Central memory CD4-positive, alpha-beta T cell (primary cell): ENCODE results near the gene HCRT.
"Not testable (repeated sequence)": the region's sequence is repeated elsewhere in the genome, so short reads cannot be mapped to it uniquely, and the experiment has no call there.

ENCODE experiments used
- DNase-seq: peaks from one replicate; pipeline ENCODE4 v3.0.0; 2022

HCRT gene

GRCh38 chr17:42179335-42179734 lies 5.9 kb downstream of the HCRT start:
- DNase-seq: no peak

GRCh38 chr17:42178817-42179216 lies 6.4 kb downstream of the HCRT start:
- DNase-seq: peak; percentile 21

DNA sequence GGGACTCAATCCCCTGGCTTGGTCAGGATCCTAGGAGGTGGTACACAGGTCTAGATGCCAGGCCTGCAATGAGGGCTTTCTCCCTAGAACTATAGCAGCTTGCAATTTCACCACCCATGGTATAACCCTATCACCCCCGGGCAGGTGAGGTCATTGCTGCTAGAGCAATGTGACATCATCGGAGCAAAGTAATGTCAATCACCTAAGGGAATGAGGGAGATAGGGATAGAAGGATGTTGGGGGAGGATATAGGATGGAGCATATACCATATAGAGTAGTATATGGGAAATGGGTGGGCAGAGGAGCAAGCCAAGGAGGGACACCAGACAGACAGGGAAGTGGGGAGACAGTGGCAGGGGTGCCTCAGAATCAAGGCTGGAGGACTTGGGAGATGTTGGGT lies 7.6 kb downstream of the HCRT start:
- DNase-seq: no peak

GRCh38 chr17:42174126-42174783 lies 11.0 kb downstream of the HCRT start:
- no peak for DNase-seq

GRCh38 chr17:42171831-42172230 lies 13.4 kb downstream of the HCRT start:
- no peak for DNase-seq

- DNase-seq: no peak
Observed at GRCh38 chr17:42169351-42169750, 15.9 kb downstream of the HCRT start.

DNA sequence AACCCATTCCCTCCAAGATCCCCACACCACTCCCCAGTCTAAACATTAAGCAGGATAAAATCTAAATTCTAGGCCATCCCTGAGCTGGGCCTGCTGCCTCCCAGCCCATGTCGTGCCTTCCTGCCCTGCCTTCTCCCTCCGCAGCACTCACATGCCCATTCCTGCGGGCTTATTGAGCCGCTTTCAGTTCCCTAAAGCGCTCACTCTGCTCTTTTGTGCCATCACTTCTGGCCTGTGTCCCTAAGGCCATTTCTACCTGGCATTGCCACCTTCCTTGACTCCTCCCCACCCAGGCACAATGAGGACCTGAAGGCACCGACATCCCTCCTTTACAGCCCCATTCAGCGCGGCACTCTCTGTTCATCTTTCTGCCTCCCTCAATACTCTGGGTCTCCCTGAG lies 17.4 kb downstream of the HCRT start:
- DNase-seq: no peak

GRCh38 chr17:42166196-42166763 lies 19.0 kb downstream of the HCRT start:
- no peak for DNase-seq

GRCh38 chr17:42165751-42166150 lies 19.5 kb downstream of the HCRT start:
- DNase-seq: no peak

GRCh38 chr17:42163696-42164407 lies 21.4 kb downstream of the HCRT start:
- DNase-seq: no peak

- DNase-seq: no peak
Observed at GRCh38 chr17:42163113-42163512, 22.1 kb downstream of the HCRT start.

DNA sequence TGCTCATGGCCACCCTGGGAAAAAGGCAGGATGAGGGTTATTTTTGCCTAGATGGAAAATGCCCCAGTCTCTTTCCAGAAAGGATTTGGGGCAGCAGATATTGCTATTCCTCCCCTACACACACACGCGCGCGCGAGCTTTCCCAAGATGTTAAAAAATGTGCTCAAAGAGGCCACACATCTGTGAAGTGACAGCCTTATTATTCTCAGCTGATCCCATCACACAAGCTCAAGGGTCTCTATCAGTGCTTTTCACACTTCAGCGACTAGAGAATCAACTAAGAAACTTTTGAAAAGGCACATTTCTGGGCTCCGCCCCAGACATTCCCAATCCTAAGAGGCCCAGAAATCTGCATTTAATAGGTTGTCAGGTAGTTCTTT lies 24.7 kb downstream of the HCRT start:
- DNase-seq: no peak

DNA sequence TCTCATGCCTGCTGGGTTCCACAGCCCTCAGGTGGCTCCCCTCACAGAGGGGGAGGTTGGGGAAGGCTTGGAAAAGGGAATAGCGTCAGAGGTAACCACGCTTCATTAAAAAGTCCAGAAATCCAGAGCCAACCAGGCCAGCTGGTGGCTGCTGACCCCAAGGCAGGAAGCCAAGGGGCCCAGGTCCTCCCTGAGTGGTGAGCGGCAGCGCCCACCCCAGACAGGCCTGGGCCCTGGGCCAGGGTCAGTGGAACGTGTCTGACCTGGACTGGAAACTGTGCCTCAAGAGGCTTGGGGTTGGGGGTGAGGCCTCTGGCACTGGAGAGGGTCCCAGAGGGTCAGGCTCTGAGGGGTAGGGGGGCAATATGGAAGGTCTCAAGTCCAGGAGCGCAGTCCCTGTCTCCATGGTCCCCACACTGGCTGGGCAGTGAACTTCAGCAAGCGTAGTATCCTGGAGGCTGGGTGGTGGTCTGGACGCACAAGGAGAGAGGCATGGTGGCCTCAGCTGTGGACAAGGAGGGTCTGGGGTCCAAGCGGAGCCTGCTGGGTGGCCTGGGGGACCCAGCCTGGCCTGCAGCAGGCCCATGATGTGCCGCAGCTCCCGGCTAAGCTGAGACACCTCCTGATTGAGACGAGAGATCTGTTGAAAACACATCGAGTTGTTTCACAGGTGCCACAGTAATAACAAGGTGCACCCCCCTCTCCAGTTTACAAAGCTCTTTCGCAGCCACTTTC lies 25.3 kb downstream of the HCRT start:
- no peak for DNase-seq

DNA sequence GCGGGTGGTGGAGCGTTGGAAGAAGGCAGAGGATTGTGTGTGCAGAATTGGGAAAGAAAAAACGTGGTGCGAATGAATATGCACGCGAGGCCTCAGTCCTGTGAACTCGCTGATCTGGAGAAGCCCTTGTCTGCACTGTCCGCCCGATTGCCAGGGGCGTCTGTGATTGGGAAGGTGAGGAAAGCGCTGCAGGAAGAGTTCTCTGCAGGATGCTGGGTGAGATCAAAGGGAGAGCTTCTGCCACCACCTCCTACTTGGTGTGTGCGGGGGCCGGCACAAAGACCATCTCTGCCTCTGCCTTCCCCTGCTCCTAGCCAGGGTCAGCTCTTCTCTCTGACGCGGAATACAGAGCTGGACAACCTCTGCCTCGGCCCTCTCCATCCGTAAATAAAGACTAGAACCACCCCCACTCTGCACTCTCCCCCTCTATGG lies 29.6 kb downstream of the HCRT start:
- no peak for DNase-seq

GRCh38 chr17:42153919-42154742 lies 31.1 kb downstream of the HCRT start:
- no peak for DNase-seq

DNA sequence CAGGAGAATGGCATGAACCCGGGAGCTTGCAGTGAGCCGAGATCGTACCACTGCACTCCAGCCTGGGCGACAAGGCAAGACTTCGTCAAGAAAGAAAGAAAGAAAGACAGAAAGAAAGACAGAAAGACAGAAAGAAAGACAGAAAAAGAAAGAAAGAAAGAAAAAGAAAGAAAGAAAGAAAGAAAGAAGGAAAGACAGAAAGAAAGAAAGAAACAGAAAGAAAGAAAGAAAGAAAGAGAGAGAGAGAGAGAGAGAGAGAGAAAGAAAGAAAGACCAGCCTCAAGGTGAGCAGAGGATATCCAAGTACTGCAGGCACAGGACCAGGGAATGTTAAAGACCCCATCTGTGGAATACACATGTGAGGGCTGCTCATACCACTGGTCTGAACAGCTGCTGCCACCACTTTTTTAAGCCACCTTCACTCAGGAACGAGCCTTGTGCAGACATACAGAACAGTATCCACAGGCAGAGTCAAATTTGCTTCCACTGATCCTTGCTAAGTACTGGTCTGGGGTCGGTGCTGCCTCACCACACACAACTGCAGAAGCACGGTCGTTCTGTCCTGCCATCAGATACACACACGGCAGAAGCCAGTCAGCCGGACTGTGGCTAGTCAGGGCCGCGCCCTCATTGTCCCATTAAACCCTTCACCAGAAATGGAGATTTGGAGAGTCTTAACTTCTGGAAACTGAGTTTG lies 38.2 kb downstream of the HCRT start:
- DNase-seq: no peak

DNA sequence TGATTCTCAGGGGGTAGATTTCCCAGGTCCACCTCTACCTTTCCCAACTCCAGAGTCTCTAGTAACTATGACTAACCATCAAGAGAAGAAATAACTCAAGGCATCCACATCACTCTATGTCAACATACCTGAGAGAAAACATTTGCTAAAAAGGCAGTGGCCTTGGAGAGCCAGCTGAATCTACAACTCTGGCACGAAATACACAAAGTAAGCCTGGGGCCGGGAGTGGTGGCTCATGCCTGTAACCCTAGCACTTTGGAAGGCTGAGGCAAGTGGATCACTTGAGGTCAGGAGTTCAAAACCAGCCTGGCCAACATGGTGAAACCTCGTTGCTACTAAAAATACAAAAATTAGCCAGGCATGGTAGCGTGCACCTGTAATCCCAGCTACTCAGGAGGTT lies 42.1 kb downstream of the HCRT start:
- DNase-seq: not testable (repeated sequence)

DNA sequence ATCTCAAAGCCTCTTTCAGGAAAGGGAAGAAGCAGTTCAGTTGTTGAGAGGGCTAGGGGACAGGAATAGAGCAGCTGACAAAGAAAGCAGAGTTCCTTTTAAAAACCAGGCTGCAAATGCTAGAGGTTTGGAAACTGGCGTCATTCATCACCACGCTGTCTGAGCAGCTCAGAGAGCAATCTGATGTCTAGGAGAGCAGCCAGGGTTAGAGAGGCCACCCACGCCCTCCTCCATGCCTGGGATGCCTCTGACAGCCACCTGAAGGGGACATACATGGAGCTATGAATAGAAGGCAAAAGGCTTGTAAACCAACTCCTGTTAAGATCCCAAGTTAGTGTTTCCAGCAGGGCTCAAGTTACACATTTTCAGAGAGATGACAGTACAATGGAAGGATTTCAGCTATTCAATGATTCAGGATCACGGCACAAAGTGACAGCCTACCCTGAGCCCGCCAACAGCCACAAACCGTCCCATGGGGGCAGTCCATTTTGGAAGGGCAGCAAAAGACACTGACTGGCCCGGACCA lies 42.8 kb downstream of the HCRT start:
- DNase-seq: no peak

GRCh38 chr17:42141382-42141781 lies 43.9 kb downstream of the HCRT start:
- DNase-seq: no peak

GRCh38 chr17:42140690-42141089 lies 44.6 kb downstream of the HCRT start:
- DNase-seq: not testable (repeated sequence)

GRCh38 chr17:42138749-42139492 lies 46.3 kb downstream of the HCRT start:
- no peak for DNase-seq
